HG03196 (cell line): ENCODE measurements around the gene SC5D.

Experiments
- ATAC-seq: cut with Tn5 transposase; IDR thresholded peaks from one replicate; pipeline ENCODE4 v1.9.1; 2021; ENCODE audit not compliant: unreplicated experiment

The SC5D gene

GRCh38 chr11:121328176-121328966, 35.8 kb downstream of the SC5D start:
- no peak for ATAC-seq

GRCh38 chr11:121328967-121329679, 36.6 kb downstream of the SC5D start:
- no peak for ATAC-seq

- ATAC-seq = no peak
Measured at GRCh38 chr11:121329781-121330395, 37.3 kb downstream of the SC5D start.

- ATAC-seq = no peak
Measured at GRCh38 chr11:121330614-121331435, 38.3 kb downstream of the SC5D start.

- no peak for ATAC-seq
Measured at GRCh38 chr11:121334973-121335710, 42.6 kb downstream of the SC5D start.

- no peak for ATAC-seq
Measured at GRCh38 chr11:121336279-121336937, 43.8 kb downstream of the SC5D start.

- ATAC-seq = no peak
Measured at GRCh38 chr11:121337078-121337477, 44.5 kb downstream of the SC5D start.

- ATAC-seq = no peak
Measured at GRCh38 chr11:121337740-121338272, 45.2 kb downstream of the SC5D start.

GRCh38 chr11:121338536-121338935, 46.0 kb downstream of the SC5D start:
- no peak for ATAC-seq

- ATAC-seq = no peak
Measured at GRCh38 chr11:121340032-121340580, 47.5 kb downstream of the SC5D start.

- ATAC-seq = no peak
Measured at GRCh38 chr11:121341609-121342008, 49.0 kb downstream of the SC5D start.

- no peak for ATAC-seq
Measured at GRCh38 chr11:121344824-121345223, 52.3 kb downstream of the SC5D start.

GRCh38 chr11:121347094-121347493, 54.5 kb downstream of the SC5D start:
- ATAC-seq = no peak

- no peak for ATAC-seq
Measured at GRCh38 chr11:121347813-121348212, 55.2 kb downstream of the SC5D start.

- ATAC-seq = no peak
Measured at GRCh38 chr11:121348220-121348875, 55.8 kb downstream of the SC5D start.

- no peak for ATAC-seq
Measured at GRCh38 chr11:121349790-121350189, 57.2 kb downstream of the SC5D start.

GRCh38 chr11:121350314-121351082, 57.9 kb downstream of the SC5D start:
- no peak for ATAC-seq

GRCh38 chr11:121351083-121351630, 58.6 kb downstream of the SC5D start:
- no peak for ATAC-seq
